Thoracic aorta (tissue), 2 donors: ENCODE measurements around the gene OSBPL7. TPM values are rescaled to one million over a fixed set of nuclear protein-coding genes. Genes with fewer than 3 reads are reported as not detected.

Source experiments
- ATAC-seq: fragments of 150-250 bp; one replicate; pipeline ENCODE4 v1.8.0; 2017; ENCODE audit warnings: low read depth; ENCODE audit not compliant: insufficient number of reproducible peaks, low FRiP score
- DNase-seq: peaks from one replicate; pipeline ENCODE4 v3.0.0-alpha.2; 2020; ENCODE audit warnings: low spot score
- H3K27ac ChIP-seq, 2 donors: fragments of 200-600 bp; sonication (generic); 1 replicate in 1 of 2; 2 replicates in 1 of 2; pipeline ENCODE4 v1.5.1; 2016; ENCODE audit warnings: mild to moderate bottlenecking in 2 of 2, moderate library complexity in 2 of 2
- H3K27me3 ChIP-seq: fragments of 200-600 bp; sonication (generic); replicated peaks from 2 replicates; pipeline ENCODE4 v1.6.0; 2016; ENCODE audit warnings: mild to moderate bottlenecking; ENCODE audit not compliant: insufficient read depth
- H3K36me3 ChIP-seq: fragments of 200-600 bp; sonication (generic); one replicate; pipeline ENCODE4 v1.5.1; 2016
- H3K4me1 ChIP-seq, 2 donors: fragments of 200-600 bp; sonication (generic); 1 replicate in 1 of 2; 2 replicates in 1 of 2; pipeline versions ENCODE4 v1.5.1 to v1.6.0; 2016; ENCODE audit warnings: low read depth in 2 of 2, mild to moderate bottlenecking in 1 of 2; ENCODE audit not compliant: control insufficient read depth in 1 of 2
- H3K4me3 ChIP-seq: fragments of 200-600 bp; sonication (generic); 2 replicates; pipeline ENCODE4 v1.5.1; 2016; ENCODE audit warnings: mild to moderate bottlenecking
- H3K9me3 ChIP-seq: fragments of 200-600 bp; sonication (generic); 2 replicates; pipeline ENCODE4 v1.5.1; 2016
- total RNA-seq, 2 donors: library from RNA; depleted of rRNA; stranded (reverse); fragments of >200 nt; gene quantifications; one replicate each; pipeline versions ENCODE4 v1.1.0 to v1.2.3, GENCODE V29; 2016
- TF ChIP-seq, protein P1 (sequence below): fragments of 200-600 bp; sonication (generic); IDR thresholded peaks from one replicate; pipeline ENCODE4 v1.5.1; 2019; ENCODE audit warnings: antibody characterized with exemption

OSBPL7 gene
- total RNA-seq, 2 donors from 2014 or later: 15.5 to 20.0 TPM

DNA sequence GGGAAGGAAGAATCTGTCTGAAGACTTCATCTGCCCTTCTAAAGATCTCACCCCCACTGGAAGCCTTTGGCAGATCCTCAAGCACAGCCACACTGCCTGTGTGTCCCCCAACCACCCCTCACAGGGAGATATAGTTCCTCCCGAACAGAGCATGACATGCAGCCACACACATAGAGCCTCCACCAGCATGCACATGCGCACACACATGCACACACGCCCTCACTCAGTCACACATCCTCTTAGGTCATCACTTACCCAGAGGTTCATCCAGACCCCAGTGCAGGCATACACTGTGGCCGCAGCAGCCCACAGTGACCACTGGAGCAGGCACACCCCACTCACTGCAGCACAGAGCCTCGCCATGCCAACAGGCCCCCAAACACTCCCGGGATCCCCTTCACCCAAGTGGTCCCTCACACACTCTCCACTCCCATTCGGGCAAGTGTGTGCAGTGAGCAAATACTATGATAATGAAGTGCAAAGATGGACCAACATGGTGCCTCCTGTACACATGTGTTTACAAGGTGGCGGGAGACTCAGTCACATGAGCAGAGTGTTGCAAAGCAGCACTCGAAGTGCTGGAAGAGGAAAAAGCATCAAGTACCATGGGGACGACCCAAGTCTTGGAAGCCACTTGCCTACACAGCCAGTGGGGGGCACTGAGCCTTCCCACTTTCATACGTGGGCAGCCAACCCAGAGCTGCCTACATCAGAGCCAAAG, 46.4 kb upstream of the OSBPL7 start:
- DNase-seq (no peak), ATAC-seq (no peak)
- H3K36me3 ChIP-seq: no peaks in the 10 kb centered on the region
- H3K4me3 ChIP-seq: no peak overlapping the region
- H3K9me3 ChIP-seq: no peaks in the 10 kb centered on the region
- TF ChIP-seq, protein P1, sequence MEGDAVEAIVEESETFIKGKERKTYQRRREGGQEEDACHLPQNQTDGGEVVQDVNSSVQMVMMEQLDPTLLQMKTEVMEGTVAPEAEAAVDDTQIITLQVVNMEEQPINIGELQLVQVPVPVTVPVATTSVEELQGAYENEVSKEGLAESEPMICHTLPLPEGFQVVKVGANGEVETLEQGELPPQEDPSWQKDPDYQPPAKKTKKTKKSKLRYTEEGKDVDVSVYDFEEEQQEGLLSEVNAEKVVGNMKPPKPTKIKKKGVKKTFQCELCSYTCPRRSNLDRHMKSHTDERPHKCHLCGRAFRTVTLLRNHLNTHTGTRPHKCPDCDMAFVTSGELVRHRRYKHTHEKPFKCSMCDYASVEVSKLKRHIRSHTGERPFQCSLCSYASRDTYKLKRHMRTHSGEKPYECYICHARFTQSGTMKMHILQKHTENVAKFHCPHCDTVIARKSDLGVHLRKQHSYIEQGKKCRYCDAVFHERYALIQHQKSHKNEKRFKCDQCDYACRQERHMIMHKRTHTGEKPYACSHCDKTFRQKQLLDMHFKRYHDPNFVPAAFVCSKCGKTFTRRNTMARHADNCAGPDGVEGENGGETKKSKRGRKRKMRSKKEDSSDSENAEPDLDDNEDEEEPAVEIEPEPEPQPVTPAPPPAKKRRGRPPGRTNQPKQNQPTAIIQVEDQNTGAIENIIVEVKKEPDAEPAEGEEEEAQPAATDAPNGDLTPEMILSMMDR: no peak
- peaks cover 8% of the 10 kb centered on the region for H3K27me3 ChIP-seq
- no peak overlapping the region for H3K27ac ChIP-seq
- H3K4me1 ChIP-seq: peaks cover 2 to 3% of the 10 kb centered on the region in 2 donors

DNA sequence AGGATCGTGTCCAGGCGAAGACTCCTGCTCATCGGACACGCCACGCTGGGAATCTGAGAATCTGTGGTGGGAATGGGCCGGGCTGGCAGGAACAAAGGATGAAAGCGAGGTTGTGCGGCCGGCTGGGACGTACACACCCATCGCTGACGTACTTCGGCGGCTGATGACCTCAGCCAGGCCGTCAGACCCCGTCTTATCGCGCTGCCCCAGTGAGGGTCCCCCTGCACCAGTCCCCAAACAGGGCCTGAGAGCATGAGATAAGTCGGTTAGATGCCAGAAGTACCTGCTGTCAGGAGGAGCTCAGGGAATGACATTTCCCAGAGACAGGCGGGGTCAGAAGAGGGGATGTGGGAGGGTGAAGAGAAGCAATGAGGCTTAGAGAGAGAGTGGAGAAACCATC, 45.3 kb upstream of the OSBPL7 start:
- Histone ChIP-seq H3K27ac (no peak overlapping the region), H3K4me3 (no peak overlapping the region), H3K9me3 (no peaks in the 10 kb centered on the region), H3K36me3 (no peaks in the 10 kb centered on the region), H3K27me3 (no peaks in the 10 kb centered on the region), H3K4me1 (peaks cover 7% of the 10 kb centered on the region in 2 donors)
- TF ChIP-seq, protein P1: no peak
- no peak for ATAC-seq
- DNase-seq: no peak

DNA sequence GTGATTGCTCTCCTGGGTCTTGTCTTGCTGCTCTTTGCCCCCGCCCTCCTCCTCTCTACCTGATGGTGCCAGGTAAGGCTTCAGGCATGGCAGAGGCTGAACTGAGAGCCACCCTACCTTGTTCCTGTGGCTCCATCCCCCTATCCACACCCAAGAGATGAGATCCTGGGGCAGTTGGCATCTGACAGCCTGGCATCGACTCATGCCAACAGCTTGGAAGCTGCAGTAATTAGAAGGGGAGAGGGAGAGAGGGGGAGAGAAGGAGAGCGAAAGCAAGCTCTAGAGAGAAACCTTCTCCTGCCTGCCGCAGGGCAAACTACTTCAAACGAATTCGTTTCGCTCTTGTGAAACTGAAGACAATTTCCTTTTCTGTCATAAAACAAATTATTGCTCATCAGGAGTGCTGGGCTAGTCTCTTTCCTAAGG, 43.2 kb upstream of the OSBPL7 start:
- no peak for DNase-seq
- H3K4me1 ChIP-seq: peaks cover 7% of the 10 kb centered on the region in 2 donors
- no peaks in the 10 kb centered on the region for H3K27me3 ChIP-seq
- ATAC-seq: no peak
- no peaks in the 10 kb centered on the region for H3K36me3 ChIP-seq
- H3K9me3 ChIP-seq: no peaks in the 10 kb centered on the region
- H3K4me3 ChIP-seq: no peak overlapping the region
- H3K27ac ChIP-seq: no peak overlapping the region
- TF ChIP-seq, protein P1: no peak

DNA sequence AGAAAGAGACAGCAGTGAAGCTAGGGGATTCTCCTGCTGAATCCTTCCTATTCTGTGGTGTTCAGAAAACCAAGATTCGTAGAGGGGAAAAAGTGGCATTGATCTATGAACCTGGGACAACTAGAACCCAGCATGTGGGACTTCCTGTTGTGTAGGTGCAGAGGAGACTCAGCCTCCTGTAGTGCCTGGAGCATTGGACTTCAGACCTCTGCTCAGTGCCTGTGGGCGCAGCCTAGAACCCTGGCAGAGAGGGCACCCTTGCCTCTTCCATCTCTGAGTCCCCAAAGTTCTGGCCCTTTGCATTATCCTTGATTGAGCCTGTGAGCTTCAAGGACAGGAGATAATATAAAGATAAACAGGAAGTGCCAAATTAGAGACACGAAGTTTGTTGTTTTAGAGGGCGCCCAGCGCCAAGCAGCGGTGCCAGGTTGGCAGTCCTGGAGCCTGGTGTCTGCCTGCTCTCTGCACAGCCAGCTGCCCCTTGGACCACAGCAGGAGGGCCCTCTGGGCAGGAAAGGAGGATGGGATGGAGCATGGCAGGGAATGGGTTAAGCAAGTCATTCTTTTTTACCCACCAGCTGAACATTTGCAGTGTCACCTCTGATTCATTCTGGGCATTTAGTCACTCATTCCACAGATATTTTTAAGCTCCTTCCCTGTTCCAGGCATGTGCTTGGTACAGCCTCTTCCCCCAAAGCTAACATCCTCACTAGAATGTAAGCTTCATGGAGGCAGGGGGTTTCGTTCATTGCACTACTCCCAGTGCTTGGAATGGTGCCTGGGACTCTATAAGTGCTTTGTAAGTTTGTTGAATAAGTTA, 41.2 kb upstream of the OSBPL7 start:
- Histone ChIP-seq H3K36me3 (no peaks in the 10 kb centered on the region), H3K9me3 (no peaks in the 10 kb centered on the region), H3K4me1 (peaks cover 7% of the 10 kb centered on the region in 2 donors), H3K4me3 (no peak overlapping the region), H3K27ac (no peak overlapping the region), H3K27me3 (no peaks in the 10 kb centered on the region)
- ATAC-seq: no peak
- DNase-seq: no peak
- TF ChIP-seq, protein P1: no peak

DNA sequence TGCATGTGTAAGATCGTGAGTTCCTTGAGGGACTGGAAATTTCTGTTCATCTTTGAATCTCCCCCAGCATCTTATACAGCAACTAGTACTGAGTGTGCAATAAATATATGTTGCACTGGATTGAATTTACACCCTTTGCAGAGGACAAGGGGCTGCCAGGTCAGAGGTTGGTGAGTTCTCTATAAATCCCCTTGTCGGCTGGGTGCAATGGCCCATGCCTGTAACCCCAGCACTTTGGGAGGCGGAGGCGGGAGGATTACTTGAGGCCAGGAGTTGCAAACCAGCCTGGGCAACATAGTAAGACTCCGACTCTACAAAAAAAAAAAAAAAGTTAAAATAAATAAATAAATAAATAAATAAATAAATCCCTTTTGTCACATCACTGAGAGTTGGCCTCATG, 38.8 kb upstream of the OSBPL7 start:
- Histone ChIP-seq H3K36me3 (no peaks in the 10 kb centered on the region), H3K4me1 (peaks cover 7% of the 10 kb centered on the region in 2 donors), H3K27ac (no peak overlapping the region), H3K9me3 (no peaks in the 10 kb centered on the region), H3K4me3 (no peak overlapping the region), H3K27me3 (no peaks in the 10 kb centered on the region)
- DNase-seq: no peak
- TF ChIP-seq, protein P1: no peak
- ATAC-seq: no peak
